PC-3 (cell line): ENCODE results near the gene STK24.

Experiments used
- EZH2 ChIP-seq: fragments of 300-600 bp; sonication (generic); IDR thresholded peaks from one replicate; pipeline ENCODE4 v1.6.1; 2017; ENCODE audit warnings: antibody characterized with exemption, mild to moderate bottlenecking, low read length; ENCODE audit not compliant: unreplicated experiment
- EZH2phosphoT487 ChIP-seq: fragments of 300-600 bp; sonication (generic); IDR thresholded peaks from 2 replicates; pipeline ENCODE4 v1.6.1; 2018; ENCODE audit warnings: mild to moderate bottlenecking, antibody characterized with exemption, low read length, borderline replicate concordance
- TF ChIP-seq, protein P1 (sequence below): fragments of 300-600 bp; sonication (generic); conservative IDR thresholded peaks from 2 replicates; pipeline ENCODE4 v1.5.1; 2017; ENCODE audit warnings: antibody characterized with exemption, low read depth, mild to moderate bottlenecking, low read length

DNA sequence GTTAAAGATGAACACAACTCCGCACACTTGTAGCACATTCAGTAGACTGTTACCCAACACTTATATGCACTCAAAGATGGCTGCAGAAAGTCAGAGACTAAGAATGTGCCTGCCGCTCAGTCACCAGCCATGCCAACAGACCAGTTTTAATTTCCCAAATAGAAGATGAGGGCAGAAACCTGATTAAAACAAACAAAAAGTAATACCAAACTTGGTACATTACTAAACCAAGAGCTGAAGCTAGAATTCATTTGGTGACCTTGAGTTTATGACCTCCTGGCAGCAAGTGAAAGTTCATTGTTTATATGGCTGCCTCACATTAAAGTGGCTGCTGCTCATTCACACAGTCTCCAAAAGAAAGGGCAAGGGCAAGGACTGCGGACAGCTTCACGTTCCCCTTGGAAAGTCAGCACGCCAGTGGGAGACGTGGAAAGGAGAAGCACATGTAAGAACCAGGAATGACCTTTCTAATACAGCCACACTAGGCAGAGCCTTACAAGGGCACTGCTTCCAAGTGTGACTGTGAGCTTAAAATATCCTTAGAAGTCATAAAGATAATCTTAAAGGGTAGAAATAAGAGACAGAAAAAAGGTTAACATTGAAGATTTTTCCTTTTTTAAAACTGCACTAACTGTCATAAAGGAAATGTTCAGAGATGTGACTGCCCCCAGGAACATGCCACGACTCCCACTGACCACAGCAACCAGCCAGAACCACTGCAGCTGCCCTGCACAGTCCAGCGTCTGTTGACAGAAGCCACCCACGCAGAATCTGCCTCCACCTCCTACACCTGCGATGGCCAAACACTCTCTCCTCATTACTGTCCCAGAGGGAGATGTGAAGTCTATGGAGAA is 73.5 kb downstream of the STK24 start:
- TF ChIP-seq, protein P1, sequence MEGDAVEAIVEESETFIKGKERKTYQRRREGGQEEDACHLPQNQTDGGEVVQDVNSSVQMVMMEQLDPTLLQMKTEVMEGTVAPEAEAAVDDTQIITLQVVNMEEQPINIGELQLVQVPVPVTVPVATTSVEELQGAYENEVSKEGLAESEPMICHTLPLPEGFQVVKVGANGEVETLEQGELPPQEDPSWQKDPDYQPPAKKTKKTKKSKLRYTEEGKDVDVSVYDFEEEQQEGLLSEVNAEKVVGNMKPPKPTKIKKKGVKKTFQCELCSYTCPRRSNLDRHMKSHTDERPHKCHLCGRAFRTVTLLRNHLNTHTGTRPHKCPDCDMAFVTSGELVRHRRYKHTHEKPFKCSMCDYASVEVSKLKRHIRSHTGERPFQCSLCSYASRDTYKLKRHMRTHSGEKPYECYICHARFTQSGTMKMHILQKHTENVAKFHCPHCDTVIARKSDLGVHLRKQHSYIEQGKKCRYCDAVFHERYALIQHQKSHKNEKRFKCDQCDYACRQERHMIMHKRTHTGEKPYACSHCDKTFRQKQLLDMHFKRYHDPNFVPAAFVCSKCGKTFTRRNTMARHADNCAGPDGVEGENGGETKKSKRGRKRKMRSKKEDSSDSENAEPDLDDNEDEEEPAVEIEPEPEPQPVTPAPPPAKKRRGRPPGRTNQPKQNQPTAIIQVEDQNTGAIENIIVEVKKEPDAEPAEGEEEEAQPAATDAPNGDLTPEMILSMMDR, result no peak
- TF ChIP-seq EZH2, result no peak
- no peak for TF ChIP-seq EZH2phosphoT487
